Naive thymus-derived CD8-positive, alpha-beta T cell (primary cell): ENCODE measurements around the gene PGP. TPM values are rescaled to one million over a fixed set of nuclear protein-coding genes. Genes with fewer than 3 reads are reported as not detected.
A peak's percentile ranks its signal among the peaks of the same experiment; 100 is the strongest.

ENCODE experiments used
- ATAC-seq, 2 donors: fragments of 150-1000 bp; cut with Tn5 transposase in 1 of 2; sonication (Bioruptor Pico), chemical (Tn5 transposase) in 1 of 2; 1 replicate in 1 of 2; 2 replicates in 1 of 2; pipeline ENCODE4 v1.10.0; 2021; ENCODE audit warnings: mild to moderate bottlenecking in 2 of 2, moderate library complexity in 2 of 2
- POLR2A ChIA-PET: fragments of 350-600 bp; sonication (Branson Sonifier 250); formaldehyde crosslinking; loops from one replicate; lab custom pipeline; 2021; ENCODE audit warnings: antibody characterized with exemption; lab: Charles Lee
- DNase-seq, 10 donors: peaks; one replicate each; pipeline versions ENCODE4 v3.0.0 to v3.0.0-alpha.2; 2020 to 2022
- H3K27ac Mint-ChIP-seq, 10 donors: one replicate each; pipeline ENCODE4 v1.8.0; 2020 to 2022; ENCODE audit warnings: mild to moderate bottlenecking in 10 of 10, mixed read lengths in 10 of 10, moderate library complexity in 4 of 10, inconsistent platforms in 1 of 10
- H3K27me3 Mint-ChIP-seq, 5 donors: one replicate each; pipeline ENCODE4 v1.8.0; 2021 to 2022; ENCODE audit warnings: mixed read lengths in 5 of 5
- H3K36me3 Mint-ChIP-seq, 3 donors: one replicate each; pipeline ENCODE4 v1.8.0; 2020 to 2022; ENCODE audit warnings: mixed read lengths in 3 of 3, mild to moderate bottlenecking in 2 of 3, inconsistent platforms in 1 of 3
- H3K4me1 Mint-ChIP-seq, 4 donors: one replicate each; pipeline ENCODE4 v1.8.0; 2021 to 2022; ENCODE audit warnings: mixed read lengths in 4 of 4
- H3K4me3 Mint-ChIP-seq, 10 donors: one replicate each; pipeline ENCODE4 v1.8.0; 2020 to 2022; ENCODE audit warnings: mild to moderate bottlenecking in 10 of 10, mixed read lengths in 10 of 10, moderate library complexity in 6 of 10, inconsistent platforms in 1 of 10
- H3K9me3 Mint-ChIP-seq, 9 donors: one replicate each; pipeline ENCODE4 v1.8.0; 2020 to 2022; ENCODE audit warnings: mixed read lengths in 9 of 9, mild to moderate bottlenecking in 3 of 9, inconsistent platforms in 1 of 9, moderate library complexity in 1 of 9
- polyA plus RNA-seq, 3 donors: library from polyadenylated mRNA; unstranded; fragments of 300-500 nt; fragmentation: Illumina TruSeq; gene quantifications; one replicate each; pipeline ENCODE4 v1.2.3, GENCODE V29; 2021
- total RNA-seq, 8 experiments: library from RNA in 2 of 8; stranded (reverse) in 2 of 8; gene quantifications; one replicate each; pipeline ENCODE4 v1.2.3 and lab custom pipeline; 2021 to 2026

Gene PGP
- total and polyA plus RNA-seq, 5 experiments from 2014 or later = 8.7 to 28.1 (median 17.7) TPM

DNA sequence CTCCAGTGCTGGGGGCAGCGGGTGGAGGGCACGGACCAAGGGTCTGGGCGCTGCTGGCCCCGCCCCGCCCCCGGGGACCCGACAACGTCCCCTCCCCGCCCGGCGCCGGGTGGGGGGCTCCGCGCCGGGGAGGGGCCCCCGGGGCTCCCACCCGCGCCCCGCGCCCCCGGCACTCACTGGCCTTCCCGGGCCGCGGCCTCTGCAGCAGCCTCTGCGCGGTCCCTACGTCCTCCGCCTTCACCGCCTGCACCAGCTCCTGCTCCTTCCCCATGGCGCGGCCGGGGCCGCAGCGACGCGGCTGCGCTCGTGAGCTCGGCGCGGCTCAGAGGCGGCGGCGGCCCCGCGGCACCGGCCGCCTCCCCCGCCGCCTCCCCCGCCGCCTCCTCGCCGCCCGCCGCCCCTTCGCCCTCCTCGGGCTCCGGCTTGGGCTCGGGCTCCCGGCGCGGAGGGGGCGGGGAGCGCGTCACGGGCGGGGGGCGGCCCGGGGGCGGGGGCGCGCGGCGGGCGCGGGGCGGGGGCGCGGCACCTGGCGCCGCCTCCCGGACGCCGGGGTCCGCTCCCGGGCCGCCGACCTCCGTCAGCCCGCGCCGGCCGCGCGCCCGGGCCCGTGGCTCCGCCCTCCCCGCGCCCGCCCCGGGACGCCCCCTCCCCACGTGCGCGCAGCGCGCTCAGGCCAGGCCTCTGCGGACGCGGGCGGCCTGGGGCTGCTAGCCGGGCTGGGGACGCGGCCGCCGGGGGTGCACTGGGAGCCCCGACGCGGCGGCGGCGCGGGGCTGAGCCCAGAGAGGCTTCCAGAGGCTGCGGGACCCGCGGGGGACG, 18.3 kb downstream of the PGP start, which contains the start of gene CASKIN1:
Gene CASKIN1 (minus strand): TSS at position 444 of the 819 bp plus-strand sequence. CDS start 173 bp downstream, at position 271.
- H3K4me3 Mint-ChIP-seq = peak within 1 kb of the TSS; percentile 24 to 73 (median 58)
- H3K27ac Mint-ChIP-seq = no peak within 1 kb of the TSS
- no peaks in the 10 kb centered on the region for H3K36me3 Mint-ChIP-seq
- no peaks in the 10 kb centered on the region for H3K9me3 Mint-ChIP-seq
- peaks cover 6 to 32% (median 19%) of the 10 kb centered on the region in 5 donors for H3K27me3 Mint-ChIP-seq
- H3K4me1 Mint-ChIP-seq = peaks cover 2 to 15% (median 7%) of the 10 kb centered on the region in 4 donors
- DNase-seq = peak in 2 of 10 donors; percentile 15 to 31
- ATAC-seq = peak; percentile 57 to 62
- POLR2A ChIA-PET = interaction anchor here (0.7 to 3.6 kb wide), 3 partner anchors 8 to 64 kb away, joined by 3 to 12 read pairs (median 10); partner anchors contain the start of genes MLST8 and TRAF7

DNA sequence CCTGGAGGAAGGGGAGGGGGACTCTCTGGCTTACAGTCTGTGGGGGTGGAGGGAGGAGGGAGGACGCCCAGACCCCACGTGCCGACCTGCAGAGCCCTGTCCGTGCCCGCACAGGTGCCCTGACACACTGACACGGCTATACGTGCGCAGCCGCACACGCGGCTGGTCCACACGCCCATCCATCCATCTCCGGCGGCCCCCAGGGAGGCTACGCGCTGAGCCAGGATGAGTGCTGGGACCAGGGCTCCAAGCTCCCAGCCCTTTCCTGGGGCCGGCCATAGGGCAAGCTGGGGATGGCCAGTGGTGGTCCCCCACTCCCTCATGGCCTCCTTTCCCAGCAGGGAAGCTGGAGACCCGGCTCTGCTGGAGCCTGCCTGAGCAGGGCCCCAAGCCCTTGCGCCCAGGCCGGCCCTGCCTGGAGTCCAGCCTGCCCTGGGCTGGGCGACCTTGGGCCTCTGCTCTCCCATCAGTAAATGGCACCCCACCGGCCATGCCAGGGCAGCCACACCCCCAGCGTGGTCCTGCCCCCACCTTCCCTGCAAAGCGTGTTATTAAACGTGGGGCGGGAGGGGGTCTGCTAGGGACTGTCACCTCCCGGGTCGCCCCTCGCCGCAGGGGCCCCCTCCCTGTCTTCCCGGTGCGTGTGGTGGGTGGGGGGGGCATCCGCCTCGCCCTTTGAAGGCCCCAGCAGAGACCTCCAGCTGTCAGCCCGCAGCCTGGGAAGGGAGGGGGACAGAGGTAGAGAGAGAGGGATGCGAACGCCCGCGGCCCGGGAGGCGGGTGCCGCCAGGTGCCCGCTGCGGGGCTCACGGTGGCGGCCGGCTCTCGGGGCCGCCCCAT, 19.1 kb downstream of the PGP start:
- ATAC-seq = peak; percentile 36 to 43
- no peak for DNase-seq
- POLR2A ChIA-PET = interaction anchor here (0.5 to 3.6 kb wide), 8 partner anchors 9 to 306 kb away, joined by 3 to 13 read pairs (median 8); partner anchors contain the start of genes ABCA3, ECI1, MLST8 and TRAF7
- H3K4me3 Mint-ChIP-seq = peak overlapping the region in 7 of 10 donors; percentile 2 to 79 (median 50)
- H3K36me3 Mint-ChIP-seq = no peaks in the 10 kb centered on the region
- no peaks in the 10 kb centered on the region for H3K9me3 Mint-ChIP-seq
- peaks cover 2 to 15% (median 7%) of the 10 kb centered on the region in 4 donors for H3K4me1 Mint-ChIP-seq
- peaks cover 6 to 32% (median 19%) of the 10 kb centered on the region in 5 donors for H3K27me3 Mint-ChIP-seq
- no peak overlapping the region for H3K27ac Mint-ChIP-seq

DNA sequence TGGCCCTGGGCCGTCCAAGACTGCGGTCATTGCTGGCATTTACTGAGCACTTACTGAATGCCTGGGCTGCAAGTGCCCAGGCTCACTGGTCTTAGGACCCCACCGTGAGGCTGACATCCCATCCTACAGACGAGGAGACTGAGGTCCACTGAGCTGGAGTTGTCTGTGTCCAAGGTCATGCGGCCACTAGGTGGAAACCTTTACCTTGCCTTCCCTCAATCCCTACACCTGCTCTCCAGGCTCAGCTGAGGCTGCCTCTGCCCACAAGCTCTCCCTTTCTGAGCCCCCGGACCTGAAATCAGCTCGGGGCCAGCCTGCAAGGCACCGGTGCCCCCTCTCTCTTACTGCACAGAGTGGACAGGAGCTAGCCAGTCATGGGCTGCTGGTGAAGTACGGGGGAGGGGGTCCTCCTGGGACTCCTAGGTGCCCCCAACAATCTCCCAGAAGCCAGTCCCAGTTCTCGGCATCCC, 19.8 kb downstream of the PGP start:
- DNase-seq (peak in 9 of 10 donors; percentile 35 to 80 (median 52)), ATAC-seq (peak; percentile 79 to 82)
- Mint-ChIP-seq H3K27me3 (peaks cover 6 to 27% (median 18%) of the 10 kb centered on the region in 5 donors), H3K4me3 (peak overlapping the region in 9 of 10 donors; percentile 34 to 79 (median 59)), H3K9me3 (no peaks in the 10 kb centered on the region), H3K27ac (peak overlapping the region in 3 of 10 donors; percentile 14 to 73 (median 20)), H3K36me3 (no peaks in the 10 kb centered on the region), H3K4me1 (peaks cover 2 to 15% (median 7%) of the 10 kb centered on the region in 4 donors)
- POLR2A ChIA-PET = interaction anchor here (0.5 to 3.6 kb wide), 10 partner anchors 10 to 306 kb away, joined by 3 to 13 read pairs (median 6); partner anchors contain the start of genes ABCA3, ECI1, MLST8 and RNPS1

DNA sequence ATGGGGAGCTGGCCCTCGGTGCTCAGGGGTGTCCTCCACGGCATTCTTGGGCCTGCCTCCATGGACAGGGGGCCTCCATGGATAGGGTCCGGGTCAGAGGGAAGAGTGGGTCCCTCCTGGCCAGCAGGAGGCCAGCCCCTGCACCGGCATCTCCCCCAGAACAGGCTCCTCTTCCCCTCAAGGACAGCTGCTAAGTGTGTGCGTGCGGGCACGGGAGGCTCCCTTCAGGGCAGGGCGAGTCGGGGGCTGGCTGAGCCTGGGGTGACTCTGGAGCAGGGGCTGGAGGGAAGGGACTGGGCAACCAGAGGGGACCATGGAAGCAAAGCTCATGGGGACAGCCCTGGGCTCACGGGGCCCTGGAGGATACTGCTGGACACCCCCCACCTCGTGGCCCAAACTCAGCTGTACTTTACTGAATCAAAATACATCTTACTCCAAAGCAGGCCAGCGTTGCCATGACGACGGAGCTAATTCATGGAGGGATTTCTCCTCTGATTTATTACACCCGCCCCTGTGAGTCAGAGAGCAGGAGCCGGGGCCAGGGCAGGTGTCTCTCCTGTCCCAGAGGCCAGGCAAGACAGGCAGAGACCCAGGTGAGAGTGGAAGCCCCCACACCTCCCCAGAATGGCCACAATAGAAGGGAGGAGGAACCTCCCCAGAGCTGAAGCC, 20.3 kb downstream of the PGP start:
- peak overlapping the region in 4 of 10 donors; percentile 34 to 63 (median 52) for H3K4me3 Mint-ChIP-seq
- no peaks in the 10 kb centered on the region for H3K9me3 Mint-ChIP-seq
- no peak overlapping the region for H3K27ac Mint-ChIP-seq
- H3K4me1 Mint-ChIP-seq = peaks cover 2 to 15% (median 7%) of the 10 kb centered on the region in 4 donors
- no peak for ATAC-seq
- POLR2A ChIA-PET = interaction anchor here (0.5 to 3.6 kb wide), 9 partner anchors 10 to 307 kb away, joined by 3 to 13 read pairs (median 6); partner anchors contain the start of genes ABCA3, ECI1, MLST8 and RNPS1
- DNase-seq = no peak
- peaks cover 6 to 26% (median 18%) of the 10 kb centered on the region in 5 donors for H3K27me3 Mint-ChIP-seq
- H3K36me3 Mint-ChIP-seq = no peaks in the 10 kb centered on the region

DNA sequence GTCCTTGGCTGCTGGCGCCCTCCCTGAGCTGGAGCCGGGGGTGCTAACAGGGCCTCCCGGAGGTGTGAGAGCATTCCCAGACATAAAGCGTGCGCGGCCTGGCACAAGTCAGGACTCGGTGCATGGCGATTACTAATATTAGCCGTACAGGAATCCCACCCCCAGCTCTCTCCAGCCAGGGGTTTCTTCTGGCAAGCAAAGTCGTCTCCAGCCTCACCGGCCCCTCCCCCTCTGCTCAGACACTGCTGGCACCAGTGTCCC, 23.3 kb downstream of the PGP start:
- H3K9me3 Mint-ChIP-seq = no peaks in the 10 kb centered on the region
- no peak for ATAC-seq
- peaks cover 2 to 10% (median 7%) of the 10 kb centered on the region in 4 donors for H3K4me1 Mint-ChIP-seq
- DNase-seq = no peak
- peaks cover 0 to 5% (median 4%) of the 10 kb centered on the region in 5 donors for H3K27me3 Mint-ChIP-seq
- no peak overlapping the region for H3K4me3 Mint-ChIP-seq
- no peak overlapping the region for H3K27ac Mint-ChIP-seq
- POLR2A ChIA-PET = interaction anchor here (1.2 kb wide), 1 partner anchor 23 kb away, joined by 3 read pairs; the partner anchor contains the start of gene PGP
- no peaks in the 10 kb centered on the region for H3K36me3 Mint-ChIP-seq

DNA sequence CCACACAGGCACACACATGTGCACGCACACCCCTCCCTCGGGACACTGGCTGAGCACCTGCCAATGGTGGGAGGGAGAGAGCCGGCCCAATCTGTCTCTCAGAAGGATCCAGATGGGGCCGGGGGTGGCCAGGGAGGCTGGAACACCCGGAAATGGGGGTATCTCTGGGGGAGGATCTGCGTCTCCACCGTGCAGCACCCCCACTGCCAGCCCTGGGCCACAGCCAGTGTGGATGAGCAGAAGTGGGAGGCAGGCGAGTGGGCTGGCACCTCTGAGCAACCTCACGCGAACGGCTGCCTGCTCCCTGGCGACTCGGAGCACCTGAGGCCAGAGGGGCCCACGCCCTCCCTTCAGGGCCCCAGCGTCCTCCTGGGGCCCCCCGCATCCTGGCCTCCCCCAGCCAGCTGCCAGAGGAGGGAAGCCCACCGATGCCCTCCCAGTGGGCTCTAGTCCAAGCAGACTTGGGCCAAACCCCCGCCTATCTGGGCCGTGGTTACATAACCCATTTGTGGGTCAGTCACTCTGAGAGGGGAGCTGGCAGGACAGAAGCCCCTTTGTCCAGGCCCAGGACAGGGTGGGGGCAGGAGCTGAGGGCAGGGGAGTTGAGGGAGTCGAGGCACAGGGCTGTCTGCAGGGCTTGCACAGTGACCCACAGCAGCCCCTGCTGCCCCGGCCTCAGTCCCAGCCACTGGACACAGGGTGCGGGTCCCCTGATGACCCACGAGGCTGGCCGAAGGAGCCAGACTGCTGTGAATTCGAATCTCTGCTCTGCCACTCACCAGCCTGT, 23.8 kb downstream of the PGP start:
- Mint-ChIP-seq H3K27me3 (peaks cover 0 to 5% (median 4%) of the 10 kb centered on the region in 5 donors), H3K4me3 (no peak overlapping the region), H3K4me1 (peaks cover 2 to 10% (median 7%) of the 10 kb centered on the region in 4 donors), H3K27ac (no peak overlapping the region), H3K9me3 (no peaks in the 10 kb centered on the region), H3K36me3 (no peaks in the 10 kb centered on the region)
- ATAC-seq (no peak), DNase-seq (no peak)
- POLR2A ChIA-PET = interaction anchor here (1.2 kb wide), 1 partner anchor 24 kb away, joined by 3 read pairs; the partner anchor contains the start of gene PGP

DNA sequence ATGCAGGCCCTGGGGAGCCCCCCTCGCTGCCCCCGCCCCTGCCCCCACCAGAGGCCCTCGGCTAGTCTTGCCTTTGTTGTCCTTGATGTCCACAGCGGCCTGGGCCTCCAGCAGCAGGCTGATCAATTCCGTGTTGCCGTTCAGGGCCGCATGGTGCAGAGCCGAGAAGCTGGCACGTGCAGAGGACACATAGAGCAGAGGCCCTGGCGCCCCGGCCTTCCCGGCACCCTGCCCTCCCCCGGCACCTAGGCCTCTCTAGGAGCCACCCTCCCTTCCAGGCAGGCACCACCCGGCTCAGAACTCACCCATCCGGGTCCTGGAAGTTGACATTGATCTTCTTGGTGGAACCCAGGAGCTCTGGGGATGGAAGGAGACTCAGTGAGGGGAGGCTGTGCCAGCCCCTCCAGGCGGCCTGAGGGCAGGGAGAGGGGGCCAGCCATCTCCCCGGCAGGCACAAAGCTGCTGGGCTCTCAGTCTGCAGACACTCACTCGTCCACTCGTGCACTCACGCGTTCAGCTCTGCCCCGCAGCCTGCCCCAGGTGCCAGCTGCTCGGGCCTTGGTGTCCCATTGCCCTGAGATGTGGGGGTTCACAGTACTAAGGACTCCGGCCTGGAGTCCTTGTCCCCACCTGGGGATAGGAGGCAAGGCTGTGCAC, 24.5 kb downstream of the PGP start:
- H3K36me3 Mint-ChIP-seq = no peaks in the 10 kb centered on the region
- peaks cover 0 to 5% (median 4%) of the 10 kb centered on the region in 5 donors for H3K27me3 Mint-ChIP-seq
- no peaks in the 10 kb centered on the region for H3K9me3 Mint-ChIP-seq
- no peak for ATAC-seq
- peaks cover 2 to 5% (median 5%) of the 10 kb centered on the region in 4 donors for H3K4me1 Mint-ChIP-seq
- no peak overlapping the region for H3K27ac Mint-ChIP-seq
- no peak overlapping the region for H3K4me3 Mint-ChIP-seq
- no peak for DNase-seq
- POLR2A ChIA-PET = no interaction called here

DNA sequence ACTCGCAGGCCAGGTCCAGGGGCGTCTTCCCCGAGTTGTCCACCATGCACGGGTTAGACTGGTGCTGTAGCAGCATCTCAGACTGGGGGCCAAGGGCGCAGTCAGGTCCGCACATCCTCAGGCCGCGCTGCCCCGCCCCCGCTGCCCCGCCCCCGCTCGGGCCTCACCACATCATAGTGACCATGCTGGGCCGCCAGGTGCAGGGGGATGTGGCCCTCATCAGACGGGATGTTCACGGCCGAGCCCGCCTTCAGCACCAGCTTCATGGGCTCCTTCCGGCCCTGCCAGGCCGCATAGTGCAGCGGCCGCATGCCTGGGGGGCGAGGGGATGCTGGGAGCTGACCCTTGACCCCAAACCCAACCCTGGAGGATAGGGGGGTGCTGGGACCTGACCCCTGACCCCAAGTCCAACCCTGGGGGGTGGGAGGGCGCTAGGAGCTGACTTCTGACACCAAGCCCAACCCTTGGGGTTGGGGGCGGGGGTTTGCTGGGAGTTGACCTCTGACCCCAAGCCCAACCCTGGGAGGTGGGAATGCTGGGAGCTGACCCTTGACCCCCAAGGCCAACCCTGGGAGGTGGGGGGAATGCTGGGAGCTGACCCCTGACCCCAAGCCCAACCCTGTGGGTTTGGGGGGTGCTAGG, 25.3 kb downstream of the PGP start:
- Mint-ChIP-seq H3K36me3 (no peaks in the 10 kb centered on the region), H3K4me1 (no peaks in the 10 kb centered on the region), H3K9me3 (no peaks in the 10 kb centered on the region), H3K27me3 (peaks cover 0 to under 1% (median 0%) of the 10 kb centered on the region in 5 donors), H3K27ac (no peak overlapping the region), H3K4me3 (no peak overlapping the region)
- no peak for ATAC-seq
- POLR2A ChIA-PET = no interaction called here
- DNase-seq = no peak

DNA sequence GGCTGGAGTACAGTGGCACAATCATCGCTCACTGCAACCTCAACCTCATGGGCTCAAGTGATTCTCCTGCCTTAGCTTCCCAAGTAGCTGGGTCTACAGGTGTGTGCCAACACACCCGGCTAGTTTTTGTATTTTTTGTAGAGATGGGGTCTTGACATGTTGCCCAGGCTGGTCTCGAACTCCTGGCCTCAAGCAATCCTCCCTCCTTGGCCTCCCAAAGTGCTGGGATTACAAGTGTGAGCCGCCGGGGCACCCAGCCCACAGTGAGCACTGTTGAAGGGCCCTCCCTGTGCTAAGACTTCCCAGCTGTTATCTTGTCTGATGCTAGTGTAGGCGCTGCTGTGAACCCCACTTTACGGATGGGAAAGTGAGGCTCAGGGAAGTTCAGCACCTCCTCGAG, 26.2 kb downstream of the PGP start:
- Mint-ChIP-seq H3K4me3 (no peak overlapping the region), H3K27ac (no peak overlapping the region), H3K4me1 (no peaks in the 10 kb centered on the region), H3K36me3 (no peaks in the 10 kb centered on the region), H3K9me3 (no peaks in the 10 kb centered on the region), H3K27me3 (peaks cover 0 to 1% (median 0%) of the 10 kb centered on the region in 5 donors)
- ATAC-seq (no peak), DNase-seq (no peak)
- POLR2A ChIA-PET = interaction anchor here (0.7 kb wide), 1 partner anchor 423 kb away, joined by 3 read pairs; no protein-coding TSS in a partner anchor

DNA sequence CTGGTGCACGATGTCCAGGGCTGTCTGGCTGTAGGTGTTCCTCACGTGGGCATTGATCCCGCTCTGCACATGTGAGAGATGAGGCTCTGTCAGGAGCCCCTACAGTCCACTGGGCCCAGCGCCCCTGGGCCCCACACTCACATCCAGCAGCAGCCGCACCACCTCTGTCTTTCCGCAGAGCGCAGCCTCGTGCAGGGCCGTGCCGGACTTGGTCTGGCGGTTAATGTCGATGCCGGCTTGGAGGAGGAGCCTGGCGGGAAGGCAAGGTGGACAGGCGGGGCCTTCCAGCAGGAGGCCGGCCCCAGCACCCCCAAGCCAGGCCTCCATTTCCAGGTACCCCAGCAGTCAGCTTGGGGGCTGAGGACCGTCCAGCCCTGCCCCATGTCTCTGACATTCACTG, 27.4 kb downstream of the PGP start:
- ATAC-seq = no peak
- Mint-ChIP-seq H3K27me3 (peaks cover 0 to 1% (median 0%) of the 10 kb centered on the region in 5 donors), H3K4me3 (no peak overlapping the region), H3K27ac (no peak overlapping the region), H3K36me3 (no peaks in the 10 kb centered on the region), H3K4me1 (peaks cover 0 to 2% (median under 1%) of the 10 kb centered on the region in 4 donors), H3K9me3 (no peaks in the 10 kb centered on the region)
- DNase-seq = no peak
- POLR2A ChIA-PET = interaction anchor here (1.1 kb wide), 1 partner anchor 18 kb away, joined by 3 read pairs; the partner anchor contains the start of gene MLST8
